ENCODE results near the gene IGSF9B.

DNA sequence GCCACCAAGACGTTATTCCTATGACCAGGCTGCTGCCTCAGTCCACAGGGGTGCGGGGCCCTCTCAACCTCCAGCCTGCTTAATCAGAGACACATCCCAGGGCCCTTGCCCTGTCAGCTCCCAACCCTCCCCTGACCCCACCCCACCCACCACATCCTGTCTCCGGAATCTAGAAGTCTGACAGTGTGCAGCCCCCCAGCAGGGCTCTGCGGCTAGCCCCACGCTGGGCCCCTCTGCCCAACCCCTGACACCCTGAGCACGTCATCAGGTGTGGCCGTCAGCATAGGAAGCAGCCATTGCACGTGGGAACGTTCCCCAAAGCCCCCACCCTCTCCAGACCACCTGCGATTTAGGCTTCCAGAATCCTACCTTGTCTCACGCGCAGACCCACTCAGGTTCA, 34.3 kb upstream of the IGSF9B start:
- TF ChIP-seq, protein P1, sequence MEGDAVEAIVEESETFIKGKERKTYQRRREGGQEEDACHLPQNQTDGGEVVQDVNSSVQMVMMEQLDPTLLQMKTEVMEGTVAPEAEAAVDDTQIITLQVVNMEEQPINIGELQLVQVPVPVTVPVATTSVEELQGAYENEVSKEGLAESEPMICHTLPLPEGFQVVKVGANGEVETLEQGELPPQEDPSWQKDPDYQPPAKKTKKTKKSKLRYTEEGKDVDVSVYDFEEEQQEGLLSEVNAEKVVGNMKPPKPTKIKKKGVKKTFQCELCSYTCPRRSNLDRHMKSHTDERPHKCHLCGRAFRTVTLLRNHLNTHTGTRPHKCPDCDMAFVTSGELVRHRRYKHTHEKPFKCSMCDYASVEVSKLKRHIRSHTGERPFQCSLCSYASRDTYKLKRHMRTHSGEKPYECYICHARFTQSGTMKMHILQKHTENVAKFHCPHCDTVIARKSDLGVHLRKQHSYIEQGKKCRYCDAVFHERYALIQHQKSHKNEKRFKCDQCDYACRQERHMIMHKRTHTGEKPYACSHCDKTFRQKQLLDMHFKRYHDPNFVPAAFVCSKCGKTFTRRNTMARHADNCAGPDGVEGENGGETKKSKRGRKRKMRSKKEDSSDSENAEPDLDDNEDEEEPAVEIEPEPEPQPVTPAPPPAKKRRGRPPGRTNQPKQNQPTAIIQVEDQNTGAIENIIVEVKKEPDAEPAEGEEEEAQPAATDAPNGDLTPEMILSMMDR (IDR thresholded peaks at IDR 0.05) = no peak
- TF ChIP-seq POLR2A (IDR thresholded peaks at IDR 0.05) = no peak

Measured in uterus (tissue), 2 donors.